Inflammatory macrophage (primary cell): ENCODE data around the gene AMY2A.
"Not testable (repeated sequence)": the region's sequence is repeated elsewhere in the genome, so short reads cannot be mapped to it uniquely, and the experiment has no call there.

ENCODE experiments used
- DNase-seq, 2 donors: peaks; one replicate each; pipeline ENCODE4 v3.0.0-alpha.2; 2020 to 2022
- total RNA-seq, 18 experiments: gene quantifications; one replicate each; lab custom pipeline; 2026; ENCODE audit warnings: mixed read lengths in 6 of 18, inconsistent platforms in 2 of 18; lab: John Stamatoyannopoulos, UW

Gene AMY2A
- 0 reads per million in 18 experiments for total RNA-seq

- DNase-seq, result not testable (repeated sequence)
Observed at GRCh38 chr1:103616994-103617477, at the start of gene AMY2A. TSS of gene AMY2A (plus strand) at chr1:103617427. CDS start at chr1:103617441, 14 bp downstream.

- no peak for DNase-seq
Observed at GRCh38 chr1:103569493-103569892, 47.7 kb upstream of the AMY2A start.

GRCh38 chr1:103571289-103571688, 45.9 kb upstream of the AMY2A start, which contains the start of gene AMY2B:
TSS of gene AMY2B (plus strand) at chr1:103571589. CDS start at chr1:103571603, 14 bp downstream.
- DNase-seq, result not testable (repeated sequence)

- DNase-seq, result no peak
Observed at GRCh38 chr1:103576065-103576464, 41.2 kb upstream of the AMY2A start.

DNA sequence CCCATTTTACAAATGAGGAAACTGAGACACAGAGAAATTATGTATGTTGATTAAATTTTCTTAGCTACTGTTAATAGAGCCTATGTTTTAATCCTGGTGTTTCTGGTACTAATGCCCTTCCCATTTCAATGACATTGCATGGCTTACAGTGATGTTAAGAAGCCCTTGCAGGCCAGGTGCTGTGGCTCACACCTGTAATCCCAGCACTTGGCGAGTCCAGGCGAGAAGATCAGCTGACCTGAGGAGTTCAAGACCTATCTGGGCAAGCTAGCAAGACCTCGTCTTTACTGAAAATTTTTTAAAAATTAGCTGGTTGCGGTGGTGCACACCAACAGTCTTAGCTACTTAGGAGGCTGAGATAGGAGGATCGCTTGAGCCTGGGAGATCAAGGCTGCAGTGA, 40.4 kb upstream of the AMY2A start:
- not testable (repeated sequence) for DNase-seq

GRCh38 chr1:103582464-103582863, 34.8 kb upstream of the AMY2A start:
- no peak for DNase-seq

GRCh38 chr1:103583887-103584286, 33.3 kb upstream of the AMY2A start:
- DNase-seq, result no peak

GRCh38 chr1:103584537-103584936, 32.7 kb upstream of the AMY2A start:
- DNase-seq, result no peak

- not testable (repeated sequence) for DNase-seq
Observed at GRCh38 chr1:103602740-103603139, 14.5 kb upstream of the AMY2A start.

DNA sequence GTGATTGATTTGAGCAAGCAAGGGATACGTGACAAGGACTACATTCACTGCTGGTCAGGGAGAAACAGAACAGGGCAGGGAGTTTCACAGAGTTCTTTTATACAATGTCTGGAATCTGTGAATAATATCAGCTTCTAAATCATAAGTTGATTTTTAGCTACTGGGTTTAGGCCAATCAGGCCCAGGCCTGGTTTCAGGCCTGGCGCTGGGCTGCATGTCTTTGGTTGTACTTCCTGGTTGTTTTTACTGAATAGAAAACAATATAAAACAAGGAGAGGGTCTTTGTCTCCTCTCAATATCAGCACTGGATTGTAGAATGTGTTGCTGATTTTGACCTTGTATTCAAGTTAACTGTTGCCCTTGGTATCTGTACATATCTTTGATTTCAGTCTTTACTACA, 865 bp upstream of the AMY2A start:
- no peak for DNase-seq

DNA sequence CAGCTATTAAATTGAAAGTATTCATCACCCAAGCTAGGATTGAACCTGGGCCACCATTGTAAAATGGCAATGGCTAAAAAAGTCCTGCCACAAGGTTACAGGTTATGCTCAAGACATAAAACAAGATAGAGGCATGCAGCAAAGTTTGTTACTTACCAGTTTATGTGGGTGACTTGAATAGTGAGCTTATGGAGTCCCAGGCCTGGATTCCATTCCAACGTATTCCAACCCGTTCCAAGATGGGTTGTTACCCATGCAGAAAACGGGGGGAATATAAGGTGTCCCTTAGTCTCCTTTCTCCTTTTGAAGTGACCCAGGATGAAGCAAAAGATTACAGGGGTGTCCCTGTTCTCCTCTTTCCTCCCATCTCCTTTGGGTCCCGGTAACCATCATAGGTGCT, 10.2 kb downstream of the AMY2A start:
- DNase-seq, result not testable (repeated sequence)

DNA sequence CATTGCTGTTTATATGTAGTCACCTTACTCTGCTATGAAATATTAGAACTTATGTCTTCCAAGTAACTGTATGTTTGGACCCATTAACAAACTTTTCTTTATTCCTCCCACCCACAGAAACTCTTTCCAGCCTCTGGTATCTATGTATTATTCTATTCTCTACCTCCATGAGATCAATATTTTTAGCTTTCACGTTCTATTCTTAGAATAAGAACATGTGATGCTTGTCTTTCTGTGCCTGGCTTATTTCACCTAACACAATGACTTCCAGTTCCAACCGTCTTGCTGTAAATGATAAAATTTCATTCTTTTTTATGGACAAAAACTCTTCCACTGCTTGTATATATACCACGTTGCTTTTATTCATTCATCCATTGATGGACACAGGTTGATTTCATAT, 24.0 kb downstream of the AMY2A start:
- DNase-seq, result not testable (repeated sequence)

GRCh38 chr1:103643908-103644307, 26.7 kb downstream of the AMY2A start:
- DNase-seq, result not testable (repeated sequence)

DNA sequence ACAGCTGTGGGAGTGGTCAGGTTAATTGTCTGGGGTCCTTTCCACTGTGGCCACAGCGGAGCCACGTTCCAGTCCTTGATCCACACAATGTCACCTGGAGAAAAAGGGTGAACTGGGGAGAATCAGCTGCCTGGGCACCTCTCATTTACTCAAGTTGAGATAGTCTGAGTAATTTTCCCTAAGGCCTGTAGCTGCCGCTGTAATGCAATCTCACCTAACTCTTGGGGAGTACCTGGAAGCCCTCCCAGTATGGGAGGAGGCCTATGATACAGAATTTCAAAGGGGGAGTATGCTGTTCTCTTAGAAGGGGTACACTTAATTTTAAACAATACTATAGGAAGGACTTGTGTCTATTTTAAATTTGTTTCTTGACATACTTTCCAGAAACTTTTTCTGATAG, 33.1 kb downstream of the AMY2A start:
- DNase-seq, result not testable (repeated sequence)

DNA sequence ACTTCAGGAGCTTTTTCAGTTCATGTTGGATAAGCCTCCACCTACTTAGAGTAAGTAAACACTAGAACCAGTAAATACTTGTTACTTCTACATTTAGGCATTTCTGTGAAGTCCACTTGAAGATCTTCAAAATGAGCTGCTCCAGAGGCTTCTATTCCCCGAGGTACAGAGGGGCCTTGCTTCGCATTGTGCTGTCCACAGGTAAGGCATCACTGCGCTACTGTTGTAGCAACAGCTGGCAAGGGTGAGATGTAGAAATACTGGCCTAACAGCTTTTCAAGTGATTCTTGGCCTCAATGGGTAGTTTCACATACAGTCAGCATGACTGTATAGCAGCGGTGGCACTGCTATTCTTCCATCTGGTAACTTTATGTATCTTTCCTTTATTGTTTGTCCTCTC, 33.7 kb downstream of the AMY2A start:
- DNase-seq, result not testable (repeated sequence)

DNA sequence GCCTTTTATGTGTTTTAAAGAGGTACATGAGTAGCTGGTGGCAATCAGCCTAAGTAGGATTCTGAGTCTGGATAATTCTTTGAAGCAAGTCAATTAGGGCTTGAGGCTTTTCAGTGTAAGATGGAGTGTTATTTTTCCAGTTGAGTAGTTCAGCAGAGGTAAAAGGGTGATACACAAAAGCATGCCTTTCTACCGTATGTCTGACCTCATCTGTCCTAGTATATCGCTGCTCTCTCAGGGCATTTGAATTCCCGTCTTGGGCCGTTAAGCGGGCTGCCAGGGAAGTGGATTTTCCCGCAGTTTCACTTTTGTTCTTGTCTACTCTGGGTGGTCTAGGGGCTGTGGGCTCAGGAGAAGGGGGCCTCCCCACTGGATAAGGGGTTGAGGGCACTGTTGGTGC, 36.9 kb downstream of the AMY2A start:
- not testable (repeated sequence) for DNase-seq

GRCh38 chr1:103655460-103655859, 38.2 kb downstream of the AMY2A start, which contains the start of gene AMY1A:
TSS of gene AMY1A (plus strand) at chr1:103655760. CDS start at chr1:103656331, 571 bp downstream.
- not testable (repeated sequence) for DNase-seq
